ENCODE data around the gene AFG3L2. TPM values are rescaled to one million over a fixed set of nuclear protein-coding genes. Genes with fewer than 3 reads are reported as not detected.

Gene AFG3L2
- total and polyA plus RNA-seq, 4 donors: 17.9 to 31.6 (median 25.6) TPM

- WGBS, 2 donors: 47 to 59% methylated on average over 1 of the region's 1 CpG
- ATAC-seq (ENCODE audit: low FRiP score) (no peak), DNase-seq (no peak)
- Histone ChIP-seq H3K4me1 (ENCODE audit: control insufficient read depth in 1 of 2, insufficient read depth in 2 of 2, low read length in 2 of 2) (peaks cover 0 to 2% of the 10 kb centered on the region in 2 donors), H3K4me3 (ENCODE audit: low read length in 2 of 2) (no peak overlapping the region), H3K27ac (ENCODE audit: low read depth in 1 of 2, low read length in 2 of 2) (no peak overlapping the region), H3K36me3 (ENCODE audit: control insufficient read depth in 1 of 2, insufficient read depth in 2 of 2, low read length in 1 of 2) (no peaks in the 10 kb centered on the region), H3K27me3 (ENCODE audit: control insufficient read depth in 1 of 2, insufficient read depth in 2 of 2, low read length in 1 of 2) (no peaks in the 10 kb centered on the region), H3K9me3 (ENCODE audit: control insufficient read depth, low read length) (no peaks in the 10 kb centered on the region)
- intact Hi-C loops (cut with DNase I): no loop called here
Measured at GRCh38 chr18:12281861-12282260, 95.2 kb downstream of the AFG3L2 start.

- H3K27ac ChIP-seq (ENCODE audit: low read depth in 1 of 2, low read length in 2 of 2): peak overlapping the region; percentile 64 to 99
- no peaks in the 10 kb centered on the region for H3K27me3 ChIP-seq (ENCODE audit: control insufficient read depth in 1 of 2, insufficient read depth in 2 of 2, low read length in 1 of 2)
- no peak for DNase-seq
- peak overlapping the region in 1 of 2 donors; percentile 4 for H3K4me3 ChIP-seq (ENCODE audit: low read length in 2 of 2)
- H3K9me3 ChIP-seq (ENCODE audit: control insufficient read depth, low read length): no peaks in the 10 kb centered on the region
- no peak for ATAC-seq (ENCODE audit: low FRiP score)
- no peaks in the 10 kb centered on the region for H3K36me3 ChIP-seq (ENCODE audit: control insufficient read depth in 1 of 2, insufficient read depth in 2 of 2, low read length in 1 of 2)
- 60 to 70% methylated on average over 16 of the region's 16 CpGs for WGBS, 2 donors
- H3K4me1 ChIP-seq (ENCODE audit: control insufficient read depth in 1 of 2, insufficient read depth in 2 of 2, low read length in 2 of 2): peaks cover 0 to 2% of the 10 kb centered on the region in 2 donors
- intact Hi-C loops (cut with DNase I): loop anchor here (1.0 to 10.0 kb wide), 5 partner anchors 28 to 985 kb away; partner anchors contain the start of genes AFG3L2 (in 2 of the 2), SEH1L (in 1 of the 2) and TUBB6 (in 1 of the 2)
Measured at GRCh38 chr18:12279781-12280531, 97.1 kb downstream of the AFG3L2 start.

Other genes with a start within 250 kb of the AFG3L2 start
- gene CIDEA, start 122.9 kb downstream of the AFG3L2 start, total RNA-seq: under 1 TPM; 0.57 to 0.58 TPM
- gene CIDEA, start 122.9 kb downstream of the AFG3L2 start, polyA plus RNA-seq: not detected
- gene TUBB6, start 69.0 kb downstream of the AFG3L2 start, total RNA-seq: 100 to 1,000 TPM; 155 to 257 TPM
- 100 to 1,000 TPM; 137 to 187 TPM for gene TUBB6, start 69.0 kb downstream of the AFG3L2 start, polyA plus RNA-seq
- 10 to 100 TPM in 1 of 2 donors, 1 to 10 TPM in 1; 3.7 to 11.1 TPM for gene PRELID3A, start 30.7 kb upstream of the AFG3L2 start, total RNA-seq
- 1 to 10 TPM; 4.0 to 8.1 TPM for gene PRELID3A, start 30.7 kb upstream of the AFG3L2 start, polyA plus RNA-seq